ENCODE measurements around the gene OR2T4.

The OR2T4 gene

DNA sequence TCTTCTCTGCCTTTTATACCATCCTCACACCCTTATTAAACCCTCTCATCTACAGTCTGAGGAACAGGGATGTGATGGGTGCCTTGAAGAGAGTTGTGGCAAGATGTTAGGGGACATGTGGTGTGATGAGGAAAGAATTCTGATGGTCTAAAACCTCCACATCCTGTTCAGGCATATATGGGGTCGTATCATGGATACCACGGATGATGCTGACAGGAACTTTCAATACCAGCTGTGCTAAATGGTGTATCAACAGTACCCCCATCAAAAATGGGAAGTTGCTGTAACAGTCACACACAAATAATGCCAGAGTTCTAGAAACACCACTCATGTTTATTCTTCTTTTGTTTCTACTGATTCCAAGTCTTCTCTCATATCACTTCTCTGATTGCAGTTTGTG is 27.0 kb downstream of the OR2T4 start:
- Histone ChIP-seq H3K9ac (ENCODE audit: low read depth, low read length) (no peak overlapping the region), H3K4me3 (ENCODE audit: low read length) (no peak overlapping the region), H3K27me3 (ENCODE audit: control insufficient read depth, insufficient read depth, low read length) (no peaks in the 10 kb centered on the region), H3K9me3 (replicated peaks; ENCODE audit: low read length) (peaks cover 2% of the 10 kb centered on the region), H3K4me2 (ENCODE audit: low read length) (no peak overlapping the region), H3K4me1 (ENCODE audit: control insufficient read depth, insufficient read depth, low read length) (no peaks in the 10 kb centered on the region), H3K36me3 (ENCODE audit: insufficient read depth, low read length) (no peaks in the 10 kb centered on the region)

GRCh38 chr1:248393050-248393449 is 31.6 kb downstream of the OR2T4 start:
- no peaks in the 10 kb centered on the region for H3K4me1 ChIP-seq (ENCODE audit: control insufficient read depth, insufficient read depth, low read length)
- no peaks in the 10 kb centered on the region for H3K9me3 ChIP-seq (replicated peaks; ENCODE audit: low read length)
- H3K36me3 ChIP-seq (ENCODE audit: insufficient read depth, low read length), result no peaks in the 10 kb centered on the region
- no peaks in the 10 kb centered on the region for H3K27me3 ChIP-seq (ENCODE audit: control insufficient read depth, insufficient read depth, low read length)
- no peak overlapping the region for H3K9ac ChIP-seq (ENCODE audit: low read depth, low read length)
- no peak overlapping the region for H3K4me3 ChIP-seq (ENCODE audit: low read length)
- no peak overlapping the region for H3K4me2 ChIP-seq (ENCODE audit: low read length)

DNA sequence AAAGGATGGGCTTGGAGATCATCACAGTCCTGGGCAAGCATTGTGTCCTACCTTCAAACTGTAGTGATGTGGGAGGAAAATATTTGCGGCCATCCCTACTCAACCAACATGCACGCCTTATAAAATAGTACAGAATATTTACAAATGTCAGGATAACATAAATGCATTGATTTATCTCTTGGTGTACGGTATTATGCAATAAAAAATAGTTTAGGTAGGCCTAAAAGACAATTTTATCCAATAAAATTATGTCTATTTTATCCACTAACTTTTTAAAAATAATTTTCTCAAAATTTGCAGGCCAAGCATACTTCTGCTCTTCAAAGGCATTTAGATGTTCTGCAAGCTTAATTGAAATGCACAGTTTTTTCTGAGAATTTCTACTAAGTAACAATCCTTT is 41.3 kb downstream of the OR2T4 start, which contains the start of gene OR2T1:
Gene OR2T1, plus strand, starts transcription at position 301 of the 400 bp plus-strand sequence. CDS start 3,100 bp downstream, outside the sequence.
- Histone ChIP-seq H3K9me3 (replicated peaks; ENCODE audit: low read length) (peaks cover 5% of the 10 kb centered on the region), H3K36me3 (ENCODE audit: insufficient read depth, low read length) (no peaks in the 10 kb centered on the region), H3K9ac (ENCODE audit: low read depth, low read length) (no peak within 1 kb of the TSS), H3K27me3 (ENCODE audit: control insufficient read depth, insufficient read depth, low read length) (no peaks in the 10 kb centered on the region), H3K4me2 (ENCODE audit: low read length) (no peak within 1 kb of the TSS), H3K4me1 (ENCODE audit: control insufficient read depth, insufficient read depth, low read length) (no peaks in the 10 kb centered on the region), H3K4me3 (ENCODE audit: low read length) (no peak within 1 kb of the TSS)

- no peaks in the 10 kb centered on the region for H3K4me1 ChIP-seq (ENCODE audit: control insufficient read depth, insufficient read depth, low read length)
- H3K4me3 ChIP-seq (ENCODE audit: low read length), result no peak overlapping the region
- H3K9me3 ChIP-seq (replicated peaks; ENCODE audit: low read length), result peaks cover 5% of the 10 kb centered on the region
- no peak overlapping the region for H3K9ac ChIP-seq (ENCODE audit: low read depth, low read length)
- no peaks in the 10 kb centered on the region for H3K27me3 ChIP-seq (ENCODE audit: control insufficient read depth, insufficient read depth, low read length)
- no peaks in the 10 kb centered on the region for H3K36me3 ChIP-seq (ENCODE audit: insufficient read depth, low read length)
- H3K4me2 ChIP-seq (ENCODE audit: low read length), result no peak overlapping the region
These were observed 42.6 kb downstream of the OR2T4 start for GRCh38 chr1:248404024-248404423.

- Histone ChIP-seq H3K4me2 (ENCODE audit: low read length) (no peak overlapping the region), H3K9me3 (replicated peaks; ENCODE audit: low read length) (peaks cover 5% of the 10 kb centered on the region), H3K4me1 (ENCODE audit: control insufficient read depth, insufficient read depth, low read length) (no peaks in the 10 kb centered on the region), H3K36me3 (ENCODE audit: insufficient read depth, low read length) (no peaks in the 10 kb centered on the region), H3K9ac (ENCODE audit: low read depth, low read length) (no peak overlapping the region), H3K4me3 (ENCODE audit: low read length) (no peak overlapping the region), H3K27me3 (ENCODE audit: control insufficient read depth, insufficient read depth, low read length) (no peaks in the 10 kb centered on the region)
These were observed 45.5 kb downstream of the OR2T4 start for GRCh38 chr1:248406721-248407692.
